ENCODE data around the gene TTC39C. TPM values are rescaled to one million over a fixed set of nuclear protein-coding genes. Genes with fewer than 3 reads are reported as not detected.

The TTC39C gene
- total RNA-seq, 1 experiment from 2014 or later, result not detected

GRCh38 chr18:23986600-23987359, 27.8 kb upstream of the TTC39C start:
- no peak for DNase-seq
- Histone ChIP-seq H3K36me3 (ENCODE audit: insufficient read depth, low read length) (no peaks in the 10 kb centered on the region), H3K27me3 (ENCODE audit: low read length) (no peaks in the 10 kb centered on the region), H4K20me1 (ENCODE audit: insufficient read depth, low read depth, low read length) (no peaks in the 10 kb centered on the region), H3K79me2 (ENCODE audit: low read length) (no peaks in the 10 kb centered on the region), H3K4me1 (ENCODE audit: low read length) (no peaks in the 10 kb centered on the region), H3K27ac (ENCODE audit: low read length) (no peak overlapping the region), H3K4me2 (ENCODE audit: low read depth, low read length, poor library complexity, severe bottlenecking) (no peak overlapping the region), H3K9me3 (ENCODE audit: low read length) (no peaks in the 10 kb centered on the region), H3K9me2 (replicated peaks; ENCODE audit: insufficient read depth, low read length) (no peaks in the 10 kb centered on the region), H3K4me3 (ENCODE audit: low read length) (no peak overlapping the region), H3K9ac (ENCODE audit: low read length) (no peak overlapping the region), H2AFZ (ENCODE audit: low read length) (no peak overlapping the region)

GRCh38 chr18:23990474-23991410, 23.8 kb upstream of the TTC39C start:
- H3K9me3 ChIP-seq (ENCODE audit: low read length), result no peaks in the 10 kb centered on the region
- H2AFZ ChIP-seq (ENCODE audit: low read length), result no peak overlapping the region
- no peak overlapping the region for H3K27ac ChIP-seq (ENCODE audit: low read length)
- H3K79me2 ChIP-seq (ENCODE audit: low read length), result no peaks in the 10 kb centered on the region
- no peaks in the 10 kb centered on the region for H3K27me3 ChIP-seq (ENCODE audit: low read length)
- H3K4me3 ChIP-seq (ENCODE audit: low read length), result no peak overlapping the region
- H3K36me3 ChIP-seq (ENCODE audit: insufficient read depth, low read length), result no peaks in the 10 kb centered on the region
- H4K20me1 ChIP-seq (ENCODE audit: insufficient read depth, low read depth, low read length), result no peaks in the 10 kb centered on the region
- H3K9ac ChIP-seq (ENCODE audit: low read length), result no peak overlapping the region
- H3K9me2 ChIP-seq (replicated peaks; ENCODE audit: insufficient read depth, low read length), result no peaks in the 10 kb centered on the region
- no peak for DNase-seq
- H3K4me2 ChIP-seq (ENCODE audit: low read depth, low read length, poor library complexity, severe bottlenecking), result no peak overlapping the region
- H3K4me1 ChIP-seq (ENCODE audit: low read length), result no peaks in the 10 kb centered on the region

GRCh38 chr18:23992089-23992940, 22.2 kb upstream of the TTC39C start:
- no peak overlapping the region for H2AFZ ChIP-seq (ENCODE audit: low read length)
- no peaks in the 10 kb centered on the region for H3K9me2 ChIP-seq (replicated peaks; ENCODE audit: insufficient read depth, low read length)
- H3K4me3 ChIP-seq (ENCODE audit: low read length), result no peak overlapping the region
- no peak overlapping the region for H3K27ac ChIP-seq (ENCODE audit: low read length)
- no peaks in the 10 kb centered on the region for H3K79me2 ChIP-seq (ENCODE audit: low read length)
- DNase-seq, result no peak
- H3K4me1 ChIP-seq (ENCODE audit: low read length), result no peaks in the 10 kb centered on the region
- no peaks in the 10 kb centered on the region for H3K36me3 ChIP-seq (ENCODE audit: insufficient read depth, low read length)
- no peak overlapping the region for H3K9ac ChIP-seq (ENCODE audit: low read length)
- H3K4me2 ChIP-seq (ENCODE audit: low read depth, low read length, poor library complexity, severe bottlenecking), result no peak overlapping the region
- H3K9me3 ChIP-seq (ENCODE audit: low read length), result no peaks in the 10 kb centered on the region
- no peaks in the 10 kb centered on the region for H3K27me3 ChIP-seq (ENCODE audit: low read length)
- H4K20me1 ChIP-seq (ENCODE audit: insufficient read depth, low read depth, low read length), result no peaks in the 10 kb centered on the region

GRCh38 chr18:23992941-23993280, 21.6 kb upstream of the TTC39C start:
- H3K36me3 ChIP-seq (ENCODE audit: insufficient read depth, low read length), result no peaks in the 10 kb centered on the region
- H3K4me2 ChIP-seq (ENCODE audit: low read depth, low read length, poor library complexity, severe bottlenecking), result no peak overlapping the region
- no peaks in the 10 kb centered on the region for H4K20me1 ChIP-seq (ENCODE audit: insufficient read depth, low read depth, low read length)
- H3K4me1 ChIP-seq (ENCODE audit: low read length), result no peaks in the 10 kb centered on the region
- no peaks in the 10 kb centered on the region for H3K9me2 ChIP-seq (replicated peaks; ENCODE audit: insufficient read depth, low read length)
- no peak overlapping the region for H3K27ac ChIP-seq (ENCODE audit: low read length)
- no peaks in the 10 kb centered on the region for H3K9me3 ChIP-seq (ENCODE audit: low read length)
- no peak overlapping the region for H3K4me3 ChIP-seq (ENCODE audit: low read length)
- no peak overlapping the region for H2AFZ ChIP-seq (ENCODE audit: low read length)
- no peaks in the 10 kb centered on the region for H3K27me3 ChIP-seq (ENCODE audit: low read length)
- DNase-seq, result no peak
- H3K9ac ChIP-seq (ENCODE audit: low read length), result no peak overlapping the region
- no peaks in the 10 kb centered on the region for H3K79me2 ChIP-seq (ENCODE audit: low read length)

GRCh38 chr18:23994361-23994902, 20.1 kb upstream of the TTC39C start:
- DNase-seq, result no peak
- Histone ChIP-seq H3K4me1 (ENCODE audit: low read length) (no peaks in the 10 kb centered on the region), H3K4me3 (ENCODE audit: low read length) (no peak overlapping the region)

GRCh38 chr18:23995180-23995579, 19.4 kb upstream of the TTC39C start:
- H3K4me1 ChIP-seq (ENCODE audit: low read length), result no peaks in the 10 kb centered on the region
- H3K27ac ChIP-seq (ENCODE audit: low read length), result no peak overlapping the region
- no peak overlapping the region for H2AFZ ChIP-seq (ENCODE audit: low read length)
- H3K79me2 ChIP-seq (ENCODE audit: low read length), result no peaks in the 10 kb centered on the region
- H3K4me3 ChIP-seq (ENCODE audit: low read length), result no peak overlapping the region
- H3K9me3 ChIP-seq (ENCODE audit: low read length), result no peaks in the 10 kb centered on the region
- H3K9ac ChIP-seq (ENCODE audit: low read length), result no peak overlapping the region
- H3K9me2 ChIP-seq (replicated peaks; ENCODE audit: insufficient read depth, low read length), result no peaks in the 10 kb centered on the region
- no peaks in the 10 kb centered on the region for H3K36me3 ChIP-seq (ENCODE audit: insufficient read depth, low read length)
- no peak for DNase-seq
- no peaks in the 10 kb centered on the region for H3K27me3 ChIP-seq (ENCODE audit: low read length)
- no peaks in the 10 kb centered on the region for H4K20me1 ChIP-seq (ENCODE audit: insufficient read depth, low read depth, low read length)
- H3K4me2 ChIP-seq (ENCODE audit: low read depth, low read length, poor library complexity, severe bottlenecking), result no peak overlapping the region

More at GRCh38 chr18:23994361-23994902, 20.1 kb upstream of the TTC39C start:
- Histone ChIP-seq H3K9ac (ENCODE audit: low read length) (no peak overlapping the region), H4K20me1 (ENCODE audit: insufficient read depth, low read depth, low read length) (no peaks in the 10 kb centered on the region), H2AFZ (ENCODE audit: low read length) (no peak overlapping the region), H3K9me3 (ENCODE audit: low read length) (no peaks in the 10 kb centered on the region), H3K9me2 (replicated peaks; ENCODE audit: insufficient read depth, low read length) (no peaks in the 10 kb centered on the region), H3K27ac (ENCODE audit: low read length) (no peak overlapping the region), H3K4me2 (ENCODE audit: low read depth, low read length, poor library complexity, severe bottlenecking) (no peak overlapping the region), H3K79me2 (ENCODE audit: low read length) (no peaks in the 10 kb centered on the region), H3K27me3 (ENCODE audit: low read length) (no peaks in the 10 kb centered on the region), H3K36me3 (ENCODE audit: insufficient read depth, low read length) (no peaks in the 10 kb centered on the region)

- no peaks in the 10 kb centered on the region for H3K27me3 ChIP-seq (ENCODE audit: low read length)
- H3K9me3 ChIP-seq (ENCODE audit: low read length), result no peaks in the 10 kb centered on the region
- H3K36me3 ChIP-seq (ENCODE audit: insufficient read depth, low read length), result no peaks in the 10 kb centered on the region
- H3K9me2 ChIP-seq (replicated peaks; ENCODE audit: insufficient read depth, low read length), result no peaks in the 10 kb centered on the region
- no peaks in the 10 kb centered on the region for H4K20me1 ChIP-seq (ENCODE audit: insufficient read depth, low read depth, low read length)
- DNase-seq, result no peak
- no peak overlapping the region for H3K4me3 ChIP-seq (ENCODE audit: low read length)
- no peak overlapping the region for H3K9ac ChIP-seq (ENCODE audit: low read length)
- H3K27ac ChIP-seq (ENCODE audit: low read length), result no peak overlapping the region
- H2AFZ ChIP-seq (ENCODE audit: low read length), result no peak overlapping the region
- no peak overlapping the region for H3K4me2 ChIP-seq (ENCODE audit: low read depth, low read length, poor library complexity, severe bottlenecking)
- H3K79me2 ChIP-seq (ENCODE audit: low read length), result no peaks in the 10 kb centered on the region
- no peaks in the 10 kb centered on the region for H3K4me1 ChIP-seq (ENCODE audit: low read length)
Measured at GRCh38 chr18:23998018-23998417, 16.5 kb upstream of the TTC39C start.
